ENCODE results near the gene CHDH.

The CHDH gene

DNA sequence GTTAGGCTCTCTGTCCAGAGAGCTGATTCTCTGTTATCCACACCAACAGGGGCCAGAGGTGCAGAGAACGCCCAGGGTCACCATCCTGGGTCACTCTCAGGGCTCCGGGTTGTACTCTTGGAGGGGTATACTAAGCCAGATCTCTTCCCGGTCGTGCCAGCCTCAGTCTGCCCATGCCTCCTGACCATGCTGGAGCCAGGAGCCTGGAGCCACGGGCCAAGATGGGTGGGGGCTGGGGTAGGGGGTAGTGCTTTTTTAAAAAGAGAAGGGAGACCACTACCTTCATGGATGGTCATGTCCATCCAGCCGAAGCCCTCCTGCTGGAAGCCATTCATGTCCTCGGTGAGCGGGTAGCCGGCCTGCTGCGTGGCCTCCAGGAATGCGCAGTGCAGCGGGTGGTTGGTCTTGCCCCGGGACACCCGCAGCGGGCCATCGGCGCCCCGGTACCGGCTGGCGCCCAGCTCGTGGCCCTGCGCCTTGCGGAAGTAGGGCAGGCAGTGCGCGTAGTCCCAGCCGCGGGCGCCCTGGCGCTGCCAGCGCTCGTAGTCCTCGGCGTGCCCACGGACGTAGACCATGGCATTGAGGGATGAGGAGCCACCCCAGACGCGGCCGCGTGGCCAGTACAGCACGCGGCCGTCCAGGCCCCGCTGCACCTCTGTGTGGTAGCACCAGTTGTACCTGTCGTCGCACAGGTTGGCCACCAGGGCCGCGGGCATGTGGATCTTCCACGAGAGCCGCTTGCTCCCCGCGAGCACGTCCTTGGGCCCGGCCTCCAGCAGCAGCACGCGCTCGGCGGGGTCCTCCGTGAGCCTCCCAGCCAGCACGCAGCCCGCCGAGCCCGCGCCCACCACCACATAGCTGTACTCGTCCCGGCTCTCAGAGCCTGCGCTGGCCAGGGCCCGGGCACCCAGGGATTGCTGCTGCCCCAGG, 22.9 kb downstream of the CHDH start:
- no peak for DNase-seq

DNA sequence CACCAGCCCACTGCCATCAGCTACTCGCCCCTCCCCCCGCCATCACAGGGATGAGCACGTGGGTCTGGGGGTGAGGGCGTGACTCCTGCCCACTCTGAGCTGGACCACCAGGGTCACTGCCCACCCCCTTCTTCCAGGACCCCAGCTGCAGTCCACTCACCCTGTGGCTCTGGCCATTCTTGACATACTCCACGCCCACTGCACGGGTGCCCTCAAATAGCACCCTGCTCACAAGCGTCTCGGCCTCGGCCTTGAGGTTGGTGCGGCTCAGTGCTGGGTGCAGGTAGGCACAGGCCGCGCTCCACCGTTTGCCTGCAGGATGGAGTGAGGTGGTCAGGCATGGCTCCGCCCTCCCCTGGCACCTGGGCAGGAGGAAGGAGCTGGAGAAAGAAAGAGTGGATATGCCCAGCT, 23.9 kb downstream of the CHDH start:
- no peak for DNase-seq

DNA sequence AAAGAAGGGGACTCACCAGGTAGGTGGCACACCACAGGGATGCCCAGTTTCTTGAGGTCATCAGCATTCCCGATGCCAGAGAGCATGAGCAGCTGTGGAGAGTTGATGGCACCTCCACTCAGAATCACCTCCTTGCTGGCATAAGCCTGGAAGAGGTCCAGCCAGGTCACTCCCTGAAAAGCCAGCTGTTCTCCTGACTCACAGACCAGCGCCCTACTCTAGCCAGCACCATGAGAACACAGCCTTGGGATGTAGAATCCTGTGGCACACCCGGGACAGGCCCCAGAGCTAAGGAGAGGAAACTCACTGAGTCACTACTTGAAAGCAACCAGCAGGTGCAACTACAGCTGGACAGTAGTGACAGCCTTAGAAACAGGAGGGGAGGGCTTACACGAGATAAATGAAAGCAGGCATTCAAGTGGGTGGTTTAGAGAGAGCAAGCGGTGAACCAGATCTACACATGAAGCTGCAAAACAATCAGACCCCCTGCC, 24.5 kb downstream of the CHDH start:
- no peak for DNase-seq

DNA sequence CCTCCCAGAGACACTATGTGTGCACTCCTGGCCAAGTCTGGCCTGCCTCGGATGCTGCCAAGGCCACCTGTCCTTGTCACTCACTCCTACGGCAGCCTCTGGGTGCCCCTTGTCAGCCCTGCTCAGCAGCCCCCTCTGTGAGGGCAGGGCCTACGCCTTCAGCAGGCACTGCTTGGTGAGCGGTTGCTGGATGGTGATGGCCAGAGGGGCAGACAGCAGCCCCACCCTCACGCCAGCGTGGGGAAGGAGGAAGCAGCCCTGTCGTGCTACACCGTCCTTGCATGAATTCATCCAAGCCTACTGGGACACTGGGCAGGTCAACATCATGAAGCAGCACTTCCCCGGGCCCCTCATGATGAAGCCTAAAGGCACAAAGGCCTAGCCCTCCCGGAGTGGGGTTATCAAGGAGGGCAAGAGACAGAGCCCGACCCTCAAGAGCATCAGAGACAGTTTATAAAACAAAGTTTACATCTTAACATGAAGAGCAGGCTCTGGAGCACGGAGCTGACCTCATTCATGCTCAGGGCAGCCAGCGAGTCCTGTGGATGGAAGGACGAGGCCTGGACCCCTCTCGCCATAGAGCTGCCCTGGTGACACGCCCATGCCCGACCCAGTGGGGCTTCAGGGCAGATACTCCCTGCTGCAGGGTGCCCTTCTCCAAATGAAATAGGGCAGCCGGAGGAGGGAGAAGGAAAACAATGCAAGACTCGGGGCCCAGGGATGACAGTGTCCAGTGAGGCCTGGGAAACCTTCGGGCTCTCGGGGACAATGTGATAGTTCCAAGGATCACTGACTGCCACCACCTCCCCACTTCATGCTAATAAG, 25.3 kb downstream of the CHDH start:
- no peak for DNase-seq

DNA sequence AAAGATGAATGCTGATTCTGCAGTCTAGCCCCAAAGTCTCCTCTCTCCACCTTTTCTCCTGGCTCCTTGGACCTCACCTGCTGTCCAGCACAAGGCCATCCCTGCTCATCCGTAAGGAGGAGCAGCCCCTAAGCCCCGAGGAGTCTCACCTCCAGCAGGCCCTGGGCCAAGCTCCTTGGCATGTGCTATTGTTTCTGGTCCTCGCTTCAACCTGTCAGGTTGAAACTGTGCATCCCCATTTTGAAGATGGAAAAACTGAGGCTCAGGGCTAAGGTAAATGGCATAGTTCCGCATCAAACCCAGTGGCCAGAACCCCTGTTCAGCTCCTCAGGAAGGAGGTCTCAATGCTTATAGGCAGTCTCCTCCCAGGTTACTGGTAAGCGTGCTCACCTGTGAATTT, 26.1 kb downstream of the CHDH start:
- DNase-seq: no peak

DNA sequence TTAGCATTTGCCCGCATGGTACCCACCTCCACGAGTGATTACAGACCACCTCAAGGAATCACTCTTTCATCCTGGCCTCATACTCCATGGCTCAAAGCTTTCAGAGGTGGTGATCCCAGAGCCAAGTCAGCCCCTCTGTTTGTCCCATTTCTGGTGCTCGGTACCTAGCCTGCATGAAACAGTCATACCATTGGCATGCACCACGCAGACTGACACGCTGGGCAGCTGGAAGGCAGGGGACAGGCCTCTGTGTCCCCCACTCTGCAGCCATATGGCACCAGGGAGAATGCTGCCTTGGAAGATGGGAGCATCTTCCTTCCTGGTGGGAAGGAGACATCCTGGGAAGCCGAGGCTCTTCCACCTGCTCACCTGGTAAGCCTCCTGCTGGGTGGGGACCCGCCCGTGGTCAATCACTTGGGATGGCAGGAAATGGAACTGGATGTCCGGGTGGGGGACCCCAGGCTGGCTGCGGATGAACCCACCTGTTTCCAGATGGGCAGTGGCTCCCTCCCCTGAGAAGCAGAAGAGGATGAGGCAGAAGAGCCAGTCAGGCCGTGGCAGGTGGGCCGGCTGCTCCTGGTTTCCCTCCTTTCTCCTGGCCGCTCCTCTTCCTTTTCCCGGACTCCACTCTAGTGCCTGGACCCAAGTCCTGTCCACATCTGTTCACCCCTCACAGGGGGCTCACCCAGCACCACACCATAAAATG, 26.9 kb downstream of the CHDH start:
- no peak for DNase-seq

DNA sequence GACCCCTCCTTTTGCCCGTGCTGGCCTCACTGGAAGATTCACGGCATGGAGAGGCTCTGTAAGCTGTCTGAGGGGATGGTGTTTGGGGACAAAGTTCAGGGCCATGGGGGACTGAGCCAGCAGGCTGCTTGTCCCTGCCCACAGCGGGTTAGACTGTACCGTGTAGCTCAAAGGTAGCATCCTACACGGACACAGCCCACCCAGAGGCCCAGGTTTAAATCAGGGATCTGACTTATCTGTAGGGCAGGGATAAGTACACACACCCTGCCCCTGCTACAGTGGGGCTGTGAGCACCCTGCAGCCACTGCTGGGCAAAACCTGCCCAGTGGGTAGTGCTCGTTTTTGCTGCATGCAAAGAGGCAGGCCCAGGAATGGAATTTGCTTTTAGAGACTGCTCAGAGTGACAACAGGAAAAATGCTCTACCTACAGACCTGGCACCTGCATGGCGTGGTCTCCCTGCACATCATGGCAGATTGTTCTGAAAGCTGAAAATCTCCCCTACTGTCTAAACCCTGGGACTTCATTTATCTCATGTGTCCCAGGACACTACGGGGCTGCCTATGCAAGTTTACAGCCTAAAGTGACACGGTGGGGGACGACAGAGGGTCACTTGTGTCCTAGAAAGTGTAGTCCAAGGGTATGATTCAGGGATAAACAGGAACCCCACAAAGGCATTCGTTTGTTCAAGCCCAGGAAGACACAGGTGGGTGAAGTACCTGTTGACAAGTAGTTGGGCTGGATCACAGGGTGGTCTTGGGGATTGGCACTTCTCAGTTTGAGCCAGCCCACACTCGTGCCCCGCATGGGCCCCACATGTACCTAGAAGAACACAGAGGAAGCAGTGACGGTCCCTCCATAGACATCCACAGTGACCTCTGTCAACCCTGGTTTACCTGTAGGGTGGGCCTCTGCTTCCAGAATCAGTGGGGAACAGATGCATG, 27.7 kb downstream of the CHDH start:
- DNase-seq: no peak

DNA sequence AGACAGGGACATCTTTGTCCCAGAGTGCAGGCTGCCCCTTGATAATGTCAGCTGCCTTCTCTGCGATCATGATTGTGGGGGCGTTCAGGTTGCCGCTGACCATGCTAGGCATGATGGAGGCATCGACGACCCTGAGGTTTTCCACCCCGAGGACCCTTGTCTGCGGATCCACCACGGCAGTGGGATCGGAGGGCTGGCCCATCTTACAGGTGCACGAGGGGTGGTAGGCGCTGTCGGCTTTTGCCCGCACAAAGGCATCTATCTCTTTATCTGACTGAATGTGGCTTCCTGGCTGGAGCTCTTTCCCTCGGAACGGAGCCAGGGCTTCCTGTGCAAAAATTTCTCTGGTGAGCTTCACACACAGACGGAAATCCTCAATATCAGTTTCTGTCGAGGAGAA, 28.4 kb downstream of the CHDH start:
- no peak for DNase-seq

DNA sequence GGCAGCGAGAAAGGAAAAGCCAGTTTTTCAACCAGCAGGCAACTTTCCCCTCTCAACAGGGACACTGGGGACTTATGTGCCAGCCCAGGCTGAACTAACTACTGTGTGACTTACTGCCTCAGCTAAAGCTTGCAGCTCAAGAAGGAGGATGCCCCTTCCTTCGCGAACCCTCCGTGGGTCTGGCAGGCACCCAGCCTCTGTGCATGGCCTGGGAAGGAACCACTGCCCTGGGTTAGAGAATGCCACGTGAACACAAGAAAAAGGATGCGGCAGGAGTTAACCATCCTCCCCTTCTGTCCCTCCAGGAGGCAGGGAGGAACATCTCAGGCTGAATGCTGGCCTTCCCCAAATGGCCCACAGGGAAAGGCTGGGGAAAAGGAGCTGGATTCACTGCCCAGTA, 29.0 kb downstream of the CHDH start:
- DNase-seq: no peak

DNA sequence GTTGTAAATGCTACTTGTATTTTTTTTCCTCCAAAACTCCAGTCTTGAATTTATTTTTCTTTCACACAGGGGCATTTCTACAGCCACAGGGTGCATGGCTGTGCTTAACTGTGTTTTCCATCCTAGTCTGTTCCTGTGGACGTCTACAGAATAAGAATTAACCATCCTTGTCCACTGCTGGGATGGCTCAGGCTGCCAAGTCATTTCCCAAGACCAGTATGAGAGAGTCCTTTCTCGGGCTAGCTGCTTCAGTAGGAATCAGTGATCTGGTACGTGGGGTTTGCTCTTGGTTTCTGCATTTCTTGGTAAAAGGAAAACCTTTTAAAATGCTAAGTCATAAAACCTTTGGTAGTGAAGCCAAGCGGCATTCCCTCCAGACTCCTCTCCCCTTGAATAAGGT, 29.8 kb downstream of the CHDH start:
- no peak for DNase-seq

DNA sequence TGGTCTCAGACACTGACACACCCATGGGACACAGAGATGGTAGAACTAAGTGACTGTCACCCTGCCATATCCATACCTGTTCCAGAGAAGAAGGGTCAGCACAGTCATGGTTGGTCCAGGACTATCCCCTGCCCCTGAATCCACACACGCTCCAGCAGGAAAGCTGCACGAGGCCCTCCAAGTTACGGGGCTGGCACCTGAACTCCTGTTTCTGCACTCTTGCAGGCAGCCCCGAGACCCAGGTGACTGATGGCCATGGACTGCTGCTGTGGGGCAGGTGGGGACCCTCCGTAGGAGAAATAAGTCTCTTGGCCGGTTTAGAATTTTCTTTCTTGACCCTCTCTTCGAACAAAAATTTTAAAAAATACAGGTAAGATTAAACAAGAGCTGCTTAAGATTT, 30.6 kb downstream of the CHDH start:
- no peak for DNase-seq

DNA sequence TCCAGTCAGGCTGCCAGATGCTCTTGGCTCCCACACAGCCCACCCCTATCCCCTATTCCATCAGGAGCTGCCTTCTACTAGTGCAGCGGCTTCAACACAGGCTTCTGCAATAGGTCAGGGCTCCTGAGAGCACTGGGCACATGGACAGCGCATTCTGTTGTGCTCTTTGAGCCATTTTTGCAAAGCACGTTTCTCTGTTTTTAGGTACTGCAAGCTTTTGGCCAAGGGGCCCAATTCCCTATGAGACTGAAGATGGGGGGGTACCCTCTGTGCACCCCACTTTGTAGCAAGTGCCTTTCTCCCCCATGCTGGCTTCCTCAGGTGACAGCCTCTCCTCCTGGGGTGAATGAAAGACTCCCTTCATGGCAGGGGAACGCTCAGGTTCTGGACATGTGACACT, 31.2 kb downstream of the CHDH start:
- DNase-seq: no peak

DNA sequence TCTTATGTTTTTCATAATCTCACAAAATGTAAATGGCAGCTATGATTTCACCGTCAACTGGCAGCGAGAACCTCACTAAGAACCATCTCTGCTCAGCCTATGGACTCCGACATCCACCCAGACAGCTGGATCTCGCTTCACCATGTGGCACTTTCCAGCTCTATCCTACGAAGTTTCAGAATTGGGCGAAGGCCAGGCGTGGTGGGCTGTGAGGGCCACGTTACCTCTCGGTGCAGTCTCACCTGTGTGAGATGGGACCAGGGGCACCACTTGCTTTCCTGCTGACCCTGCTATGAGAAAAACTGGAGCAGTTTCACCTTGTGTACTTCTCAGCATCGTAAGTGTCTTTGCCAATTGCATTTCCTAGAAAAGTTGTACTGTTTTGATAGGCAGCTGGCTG, 32.3 kb downstream of the CHDH start:
- no peak for DNase-seq

DNA sequence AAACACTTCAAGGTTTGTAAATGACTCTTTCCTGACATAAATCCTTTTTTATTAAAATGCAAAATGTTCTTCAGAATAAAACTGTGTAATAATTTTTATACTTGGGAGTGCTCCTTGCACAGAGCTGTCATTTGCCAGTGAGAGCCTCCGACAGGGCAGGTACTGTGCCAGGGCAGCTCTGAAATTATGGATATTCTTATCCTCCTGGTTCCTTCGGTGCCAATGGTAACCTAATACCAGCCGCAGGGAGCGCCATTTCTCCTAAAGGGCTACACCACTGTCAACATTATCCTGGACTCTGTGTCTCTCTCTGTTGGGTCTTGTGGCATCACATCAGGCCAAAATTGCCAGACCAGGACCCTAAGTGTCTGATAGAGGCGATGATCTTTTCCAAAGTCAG, 33.0 kb downstream of the CHDH start:
- DNase-seq: no peak

DNA sequence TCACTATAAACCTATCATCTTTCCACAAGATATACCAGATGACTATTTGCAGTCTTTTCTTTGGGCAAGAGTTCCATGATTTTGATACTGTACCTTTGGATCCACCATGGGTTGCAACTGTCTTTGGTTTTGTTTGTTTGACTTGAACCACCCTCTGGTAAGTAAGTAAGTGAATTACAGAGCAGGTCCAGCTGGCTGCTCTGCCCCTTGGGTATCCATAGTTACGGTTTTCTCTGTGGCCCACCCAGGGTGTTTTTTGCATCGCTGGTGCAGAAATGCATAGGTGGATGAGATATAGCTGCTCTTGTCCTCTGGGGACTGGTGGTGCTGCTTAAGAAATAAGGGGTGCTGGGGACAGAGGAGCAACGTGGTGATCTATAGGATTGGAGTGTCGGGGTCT, 33.8 kb downstream of the CHDH start:
- DNase-seq: no peak

DNA sequence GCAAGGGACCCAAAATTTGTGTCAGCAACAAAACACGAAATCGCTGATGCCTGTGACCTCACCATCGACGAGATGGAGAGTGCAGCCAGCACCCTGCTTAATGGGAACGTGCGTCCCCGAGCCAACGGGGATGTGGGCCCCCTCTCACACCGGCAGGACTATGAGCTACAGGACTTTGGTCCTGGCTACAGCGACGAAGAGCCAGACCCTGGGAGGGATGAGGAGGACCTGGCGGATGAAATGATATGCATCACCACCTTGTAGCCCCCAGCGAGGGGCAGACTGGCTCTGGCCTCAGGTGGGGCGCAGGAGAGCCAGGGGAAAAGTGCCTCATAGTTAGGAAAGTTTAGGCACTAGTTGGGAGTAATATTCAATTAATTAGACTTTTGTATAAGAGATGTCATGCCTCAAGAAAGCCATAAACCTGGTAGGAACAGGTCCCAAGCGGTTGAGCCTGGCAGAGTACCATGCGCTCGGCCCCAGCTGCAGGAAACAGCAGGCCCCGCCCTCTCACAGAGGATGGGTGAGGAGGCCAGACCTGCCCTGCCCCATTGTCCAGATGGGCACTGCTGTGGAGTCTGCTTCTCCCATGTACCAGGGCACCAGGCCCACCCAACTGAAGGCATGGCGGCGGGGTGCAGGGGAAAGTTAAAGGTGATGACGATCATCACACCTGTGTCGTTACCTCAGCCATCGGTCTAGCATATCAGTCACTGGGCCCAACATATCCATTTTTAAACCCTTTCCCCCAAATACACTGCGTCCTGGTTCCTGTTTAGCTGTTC, 34.9 kb downstream of the CHDH start:
- DNase-seq: no peak

DNA sequence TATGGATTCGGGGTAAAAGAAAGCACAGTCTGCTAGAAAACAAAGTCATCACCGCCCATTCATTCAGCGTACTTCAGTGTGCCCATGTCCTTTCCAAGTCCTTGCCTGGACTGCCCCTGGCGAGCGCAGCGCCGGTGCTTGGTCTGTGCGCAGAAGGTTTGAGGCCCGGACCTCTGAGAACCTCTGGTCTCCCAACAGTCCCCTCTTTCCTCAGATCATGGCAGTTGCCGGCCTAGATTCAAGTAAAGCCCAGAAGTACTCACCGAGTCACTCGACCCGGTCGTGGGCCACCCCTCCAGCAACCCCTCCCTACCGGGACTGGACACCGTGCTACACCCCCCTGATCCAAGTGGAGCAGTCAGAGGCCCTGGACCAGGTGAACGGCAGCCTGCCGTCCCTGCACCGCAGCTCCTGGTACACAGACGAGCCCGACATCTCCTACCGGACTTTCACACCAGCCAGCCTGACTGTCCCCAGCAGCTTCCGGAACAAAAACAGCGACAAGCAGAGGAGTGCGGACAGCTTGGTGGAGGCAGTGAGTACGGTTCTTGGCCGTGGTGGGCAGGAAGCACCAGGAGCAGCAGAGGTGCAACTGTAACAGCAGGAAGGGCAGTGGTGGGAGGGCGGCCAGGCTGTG, 36.3 kb downstream of the CHDH start:
- DNase-seq: no peak

DNA sequence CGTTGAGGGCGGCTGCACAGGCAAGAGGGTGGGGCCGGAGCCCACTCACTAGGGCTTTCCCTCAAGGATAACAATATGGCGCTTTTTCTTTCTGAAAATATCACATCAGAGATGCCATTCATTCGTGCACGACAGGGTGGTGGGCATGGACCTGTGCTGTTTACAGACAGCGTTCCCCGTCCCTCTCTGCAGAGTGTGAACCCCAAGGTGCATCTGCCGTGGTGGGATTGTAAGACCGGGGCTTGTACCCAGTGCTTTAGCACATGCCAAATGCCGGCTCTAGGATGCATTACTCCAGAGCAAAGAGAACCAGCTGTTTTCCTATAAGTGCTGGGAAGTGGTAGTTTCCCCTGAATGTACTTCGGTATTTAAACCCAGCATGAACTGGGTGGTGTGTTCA, 37.0 kb downstream of the CHDH start:
- no peak for DNase-seq

DNA sequence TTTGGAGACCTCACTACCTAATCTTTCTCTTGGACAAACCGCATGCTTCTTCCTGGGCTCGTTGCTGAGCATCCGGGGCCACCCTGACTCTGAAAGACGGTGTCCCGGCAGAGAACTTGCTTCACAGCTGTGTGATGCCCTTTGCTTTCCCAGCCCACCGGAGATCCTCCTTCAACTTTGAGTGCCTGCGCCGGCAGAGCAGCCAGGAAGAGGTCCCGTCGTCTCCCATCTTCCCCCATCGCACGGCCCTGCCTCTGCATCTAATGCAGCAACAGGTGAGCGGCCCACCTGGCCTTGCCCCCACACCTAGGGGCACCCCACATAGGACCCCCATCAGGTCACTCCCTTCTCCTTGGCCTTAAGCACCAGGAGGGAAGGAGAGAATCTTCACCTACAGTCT, 37.7 kb downstream of the CHDH start:
- no peak for DNase-seq

DNA sequence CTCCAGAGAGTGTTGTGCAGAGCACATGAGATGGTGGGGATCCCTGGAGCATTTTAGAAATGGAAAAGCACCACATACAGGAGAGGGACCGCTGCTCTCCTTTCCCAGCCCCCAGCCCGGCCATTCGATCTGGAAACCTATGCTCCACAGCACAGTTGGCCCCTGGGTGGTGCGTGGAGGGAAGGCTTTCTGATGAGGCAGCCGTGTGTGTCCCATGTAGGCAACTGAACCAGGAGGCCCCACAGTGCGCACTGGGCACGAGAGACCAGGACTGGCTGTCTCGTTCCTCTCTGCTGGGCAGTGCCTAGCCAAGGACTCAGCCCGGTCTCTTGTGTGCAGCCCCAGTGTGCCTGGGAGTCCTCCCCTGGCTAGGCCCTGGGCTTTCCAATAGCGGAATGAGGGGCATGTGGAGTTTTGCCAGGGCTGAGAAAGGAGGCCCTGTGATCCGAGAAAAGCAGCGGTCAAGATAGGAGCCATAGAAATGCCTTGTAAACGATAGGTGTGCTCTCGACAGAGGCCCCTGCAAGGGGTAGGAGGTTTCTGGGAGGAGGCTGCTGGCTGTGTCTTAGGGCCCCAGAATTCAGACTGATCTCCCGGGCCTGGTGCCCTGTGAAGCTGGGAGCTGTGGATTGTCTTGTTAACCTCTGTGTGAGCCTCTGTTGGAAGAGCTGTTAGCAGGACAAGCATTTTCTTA, 39.0 kb downstream of the CHDH start:
- no peak for DNase-seq

Data from CD4-positive, alpha-beta T cell treated with Interleukin-15 for 1 hour (primary cell).